Measurements from ENCODE around the gene CLASP1.

- TF ChIP-seq, protein P1, sequence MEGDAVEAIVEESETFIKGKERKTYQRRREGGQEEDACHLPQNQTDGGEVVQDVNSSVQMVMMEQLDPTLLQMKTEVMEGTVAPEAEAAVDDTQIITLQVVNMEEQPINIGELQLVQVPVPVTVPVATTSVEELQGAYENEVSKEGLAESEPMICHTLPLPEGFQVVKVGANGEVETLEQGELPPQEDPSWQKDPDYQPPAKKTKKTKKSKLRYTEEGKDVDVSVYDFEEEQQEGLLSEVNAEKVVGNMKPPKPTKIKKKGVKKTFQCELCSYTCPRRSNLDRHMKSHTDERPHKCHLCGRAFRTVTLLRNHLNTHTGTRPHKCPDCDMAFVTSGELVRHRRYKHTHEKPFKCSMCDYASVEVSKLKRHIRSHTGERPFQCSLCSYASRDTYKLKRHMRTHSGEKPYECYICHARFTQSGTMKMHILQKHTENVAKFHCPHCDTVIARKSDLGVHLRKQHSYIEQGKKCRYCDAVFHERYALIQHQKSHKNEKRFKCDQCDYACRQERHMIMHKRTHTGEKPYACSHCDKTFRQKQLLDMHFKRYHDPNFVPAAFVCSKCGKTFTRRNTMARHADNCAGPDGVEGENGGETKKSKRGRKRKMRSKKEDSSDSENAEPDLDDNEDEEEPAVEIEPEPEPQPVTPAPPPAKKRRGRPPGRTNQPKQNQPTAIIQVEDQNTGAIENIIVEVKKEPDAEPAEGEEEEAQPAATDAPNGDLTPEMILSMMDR (IDR thresholded peaks at IDR 0.05), result no peak
- TF ChIP-seq EP300 (IDR thresholded peaks at IDR 0.05; ENCODE audit: low read depth), result no peak
- no peak for TF ChIP-seq POLR2A (IDR thresholded peaks at IDR 0.05)
- no peak for TF ChIP-seq POLR2AphosphoS5 (IDR thresholded peaks at IDR 0.05)
Observed at GRCh38 chr2:121387591-121388325, 261.5 kb downstream of the CLASP1 start.
